Measurements from ENCODE around the gene PATL1. TPM values are rescaled to one million over a fixed set of nuclear protein-coding genes. Genes with fewer than 3 reads are reported as not detected.
"Not testable (repeated sequence)": the region's sequence is repeated elsewhere in the genome, so short reads cannot be mapped to it uniquely, and the experiment has no call there.

The PATL1 gene
- total and polyA plus RNA-seq, 4 donors, result 8.2 to 29.6 (median 16.7) TPM

DNA sequence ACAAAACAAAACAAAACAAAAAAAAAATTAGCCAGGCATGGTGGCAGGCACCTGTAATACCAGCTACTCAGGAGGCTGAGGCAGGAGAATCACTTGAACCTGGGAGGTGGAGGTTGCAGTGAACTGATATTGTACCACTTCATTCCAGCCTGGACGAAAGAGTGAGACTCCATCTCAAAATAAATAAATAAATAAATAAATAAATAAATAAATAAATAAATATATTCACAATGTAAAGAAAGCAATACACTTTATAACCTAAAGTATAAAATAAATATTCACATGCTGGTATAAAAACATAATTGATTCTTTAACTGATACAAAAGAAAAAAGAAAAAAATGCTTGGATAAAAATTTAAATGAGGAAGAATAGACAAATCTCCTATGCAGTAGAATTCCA, 34.7 kb upstream of the PATL1 start:
- H3K4me1 ChIP-seq (ENCODE audit: control insufficient read depth in 1 of 2, insufficient read depth in 2 of 2, low read length in 2 of 2); DNase-seq; H3K9me3 ChIP-seq (ENCODE audit: control insufficient read depth, low read length); H3K27me3 ChIP-seq (ENCODE audit: control insufficient read depth in 1 of 2, insufficient read depth in 2 of 2, low read length in 1 of 2); H3K4me3 ChIP-seq (ENCODE audit: low read length in 2 of 2); H3K36me3 ChIP-seq (ENCODE audit: control insufficient read depth in 1 of 2, insufficient read depth in 2 of 2, low read length in 1 of 2); intact Hi-C loops (cut with DNase I); H3K27ac ChIP-seq (ENCODE audit: low read depth in 1 of 2, low read length in 2 of 2); ATAC-seq (ENCODE audit: low FRiP score): not testable (repeated sequence)
- WGBS, 2 donors, result 82 to 83% methylated on average over 1 of the region's 1 CpG

DNA sequence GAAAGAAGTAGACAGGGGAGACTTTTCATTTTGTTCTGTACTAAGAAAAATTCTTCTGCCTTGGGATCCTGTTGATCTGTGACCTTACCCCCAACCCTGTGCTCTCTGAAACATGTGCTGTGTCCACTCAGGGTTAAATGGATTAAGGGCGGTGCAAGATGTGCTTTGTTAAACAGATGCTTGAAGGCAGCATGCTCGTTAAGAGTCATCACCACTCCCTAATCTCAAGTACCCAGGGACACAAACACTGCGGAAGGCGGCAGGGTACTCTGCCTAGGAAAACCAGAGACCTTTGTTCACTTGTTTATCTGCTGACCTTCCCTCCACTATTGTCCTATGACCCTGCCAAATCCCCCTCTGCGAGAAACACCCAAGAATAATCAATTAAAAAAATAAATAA, 31.3 kb upstream of the PATL1 start:
- H3K36me3 ChIP-seq (ENCODE audit: control insufficient read depth in 1 of 2, insufficient read depth in 2 of 2, low read length in 1 of 2); H3K9me3 ChIP-seq (ENCODE audit: control insufficient read depth, low read length); DNase-seq; H3K4me3 ChIP-seq (ENCODE audit: low read length in 2 of 2); intact Hi-C loops (cut with DNase I); H3K27ac ChIP-seq (ENCODE audit: low read depth in 1 of 2, low read length in 2 of 2); ATAC-seq (ENCODE audit: low FRiP score); H3K4me1 ChIP-seq (ENCODE audit: control insufficient read depth in 1 of 2, insufficient read depth in 2 of 2, low read length in 2 of 2); H3K27me3 ChIP-seq (ENCODE audit: control insufficient read depth in 1 of 2, insufficient read depth in 2 of 2, low read length in 1 of 2): not testable (repeated sequence)
- whole genome bisulfite sequencing, 2 donors, result 77 to 92% methylated on average over 3 to 4 of the region's 5 CpGs

DNA sequence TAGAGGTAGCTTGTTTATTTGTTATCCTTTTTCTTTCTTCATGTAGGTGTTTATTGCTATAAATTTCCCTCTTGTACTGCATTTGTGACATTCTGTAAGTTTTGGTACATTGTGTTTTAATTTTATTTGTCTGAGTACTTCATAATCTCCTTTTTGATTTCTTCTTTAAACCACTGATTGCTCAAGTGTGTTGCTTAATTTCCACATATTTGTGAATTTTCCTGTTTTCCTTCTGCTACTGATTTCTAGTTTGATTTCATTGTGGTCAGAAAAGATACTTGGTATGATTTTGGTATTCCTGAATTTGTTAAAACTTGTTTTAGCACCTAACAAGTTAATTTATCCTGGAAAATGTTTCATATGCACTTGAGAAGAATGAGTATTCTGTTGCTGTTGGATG, 29.7 kb upstream of the PATL1 start:
- DNase-seq, result no peak
- H3K36me3 ChIP-seq (ENCODE audit: control insufficient read depth in 1 of 2, insufficient read depth in 2 of 2, low read length in 1 of 2), result no peaks in the 10 kb centered on the region
- H3K27ac ChIP-seq (ENCODE audit: low read depth in 1 of 2, low read length in 2 of 2), result no peak overlapping the region
- no peak for ATAC-seq (ENCODE audit: low FRiP score)
- H3K4me1 ChIP-seq (ENCODE audit: control insufficient read depth in 1 of 2, insufficient read depth in 2 of 2, low read length in 2 of 2), result no peaks in the 10 kb centered on the region
- intact Hi-C loops (cut with DNase I), result no loop called here
- H3K4me3 ChIP-seq (ENCODE audit: low read length in 2 of 2), result no peak overlapping the region
- peaks cover 0 to 2% of the 10 kb centered on the region in 2 donors for H3K27me3 ChIP-seq (ENCODE audit: control insufficient read depth in 1 of 2, insufficient read depth in 2 of 2, low read length in 1 of 2)
- H3K9me3 ChIP-seq (ENCODE audit: control insufficient read depth, low read length), result no peaks in the 10 kb centered on the region

DNA sequence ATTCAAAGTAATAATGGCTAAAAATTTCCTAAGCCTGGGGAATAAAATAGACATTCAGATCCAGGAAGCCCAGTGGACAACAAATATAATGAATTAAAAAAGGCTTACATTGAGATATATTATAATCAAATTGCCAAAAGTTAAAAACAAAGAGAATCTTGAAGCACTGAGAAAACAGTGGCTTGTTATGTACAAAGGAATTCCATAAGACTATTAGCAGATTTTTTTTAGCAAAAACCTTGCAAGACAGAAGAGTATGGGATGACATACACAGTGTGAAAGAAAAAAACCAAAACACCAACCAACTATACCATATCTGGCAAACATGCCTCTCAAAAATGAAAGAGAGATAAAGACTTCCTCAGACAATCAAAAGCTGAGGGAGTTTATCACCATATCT, 24.1 kb upstream of the PATL1 start:
- Histone ChIP-seq H3K27ac (ENCODE audit: low read depth in 1 of 2, low read length in 2 of 2) (no peak overlapping the region), H3K27me3 (ENCODE audit: control insufficient read depth in 1 of 2, insufficient read depth in 2 of 2, low read length in 1 of 2) (no peaks in the 10 kb centered on the region), H3K4me3 (ENCODE audit: low read length in 2 of 2) (no peak overlapping the region), H3K9me3 (ENCODE audit: control insufficient read depth, low read length) (peaks cover 4% of the 10 kb centered on the region), H3K4me1 (ENCODE audit: control insufficient read depth in 1 of 2, insufficient read depth in 2 of 2, low read length in 2 of 2) (no peaks in the 10 kb centered on the region), H3K36me3 (ENCODE audit: control insufficient read depth in 1 of 2, insufficient read depth in 2 of 2, low read length in 1 of 2) (no peaks in the 10 kb centered on the region)
- ATAC-seq (ENCODE audit: low FRiP score) (no peak), DNase-seq (no peak)
- intact Hi-C loops (cut with DNase I), result no loop called here

DNA sequence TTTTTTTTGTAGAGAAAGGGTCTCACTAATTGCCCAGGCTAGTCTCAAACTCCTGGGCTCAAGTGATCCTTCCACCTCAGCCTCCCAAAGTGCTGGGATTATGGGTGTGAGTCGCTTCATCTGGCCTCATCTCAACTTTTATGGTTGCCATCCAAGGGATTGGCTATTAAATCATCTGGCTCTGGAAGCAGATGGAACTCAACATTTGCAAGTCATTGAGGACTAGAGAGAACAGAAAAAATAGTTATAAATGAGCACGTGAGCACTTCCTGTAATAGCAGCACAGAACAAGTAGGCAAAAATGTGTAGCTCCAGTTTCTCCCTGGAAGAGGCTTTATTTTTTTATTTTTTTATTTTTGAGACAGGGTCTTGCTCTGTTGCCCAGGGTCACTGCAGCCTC, 22.3 kb upstream of the PATL1 start:
- no peak overlapping the region for H3K27ac ChIP-seq (ENCODE audit: low read depth in 1 of 2, low read length in 2 of 2)
- intact Hi-C loops (cut with DNase I), result no loop called here
- H3K4me3 ChIP-seq (ENCODE audit: low read length in 2 of 2), result no peak overlapping the region
- no peaks in the 10 kb centered on the region for H3K36me3 ChIP-seq (ENCODE audit: control insufficient read depth in 1 of 2, insufficient read depth in 2 of 2, low read length in 1 of 2)
- no peaks in the 10 kb centered on the region for H3K4me1 ChIP-seq (ENCODE audit: control insufficient read depth in 1 of 2, insufficient read depth in 2 of 2, low read length in 2 of 2)
- no peak for DNase-seq
- H3K27me3 ChIP-seq (ENCODE audit: control insufficient read depth in 1 of 2, insufficient read depth in 2 of 2, low read length in 1 of 2), result no peaks in the 10 kb centered on the region
- ATAC-seq (ENCODE audit: low FRiP score), result no peak
- peaks cover 4% of the 10 kb centered on the region for H3K9me3 ChIP-seq (ENCODE audit: control insufficient read depth, low read length)
- WGBS, 2 donors, result 64 to 71% methylated on average over 2 of the region's 2 CpGs

DNA sequence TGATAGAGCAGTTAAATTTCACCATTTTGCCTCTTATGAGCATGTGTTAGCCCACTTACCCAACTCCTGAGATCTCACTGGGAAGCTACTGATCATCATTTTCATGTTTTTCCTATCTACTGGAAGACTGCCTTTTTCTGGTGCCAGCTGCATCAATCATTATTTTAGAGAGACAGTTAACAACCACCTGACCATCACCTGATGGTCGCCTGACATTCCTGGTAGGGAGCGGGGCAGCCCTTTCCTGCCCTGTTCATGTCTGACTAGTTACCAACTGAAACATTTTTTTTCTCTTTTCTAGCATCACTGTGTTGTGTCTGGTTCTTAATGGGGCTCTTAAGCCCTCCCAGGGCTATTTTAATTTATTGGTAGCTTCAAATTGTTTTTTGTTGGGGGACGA, 20.2 kb upstream of the PATL1 start:
- 66 to 74% methylated on average over 3 of the region's 3 CpGs for WGBS, 2 donors
- DNase-seq (no peak), ATAC-seq (ENCODE audit: low FRiP score) (no peak)
- Histone ChIP-seq H3K9me3 (ENCODE audit: control insufficient read depth, low read length) (peaks cover 4% of the 10 kb centered on the region), H3K27me3 (ENCODE audit: control insufficient read depth in 1 of 2, insufficient read depth in 2 of 2, low read length in 1 of 2) (no peaks in the 10 kb centered on the region), H3K4me1 (ENCODE audit: control insufficient read depth in 1 of 2, insufficient read depth in 2 of 2, low read length in 2 of 2) (no peaks in the 10 kb centered on the region), H3K27ac (ENCODE audit: low read depth in 1 of 2, low read length in 2 of 2) (no peak overlapping the region), H3K4me3 (ENCODE audit: low read length in 2 of 2) (no peak overlapping the region), H3K36me3 (ENCODE audit: control insufficient read depth in 1 of 2, insufficient read depth in 2 of 2, low read length in 1 of 2) (no peaks in the 10 kb centered on the region)
- intact Hi-C loops (cut with DNase I), result no loop called here

DNA sequence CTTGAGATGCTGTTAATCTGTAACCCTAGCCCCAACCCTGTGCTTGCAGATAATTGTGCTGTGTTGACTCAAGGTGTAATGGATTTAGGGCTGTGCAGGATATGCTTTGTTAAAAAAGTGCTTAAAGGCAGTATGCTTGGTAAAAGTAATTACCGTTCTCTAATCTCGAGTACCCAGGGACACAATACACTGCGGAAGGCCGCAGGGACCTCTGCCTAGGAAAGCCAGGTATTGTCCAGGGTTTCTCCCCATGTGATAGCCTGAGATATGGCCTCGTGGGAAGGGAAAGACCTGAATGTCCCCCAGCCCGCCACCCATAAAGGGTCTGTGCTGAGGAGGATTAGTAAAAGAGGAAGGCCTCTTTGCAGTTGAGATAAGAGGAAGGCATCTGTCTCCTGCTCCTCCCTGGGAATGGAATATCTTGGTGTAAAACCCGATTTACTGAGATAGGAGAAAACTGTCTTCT, 12.5 kb upstream of the PATL1 start:
- H3K27ac ChIP-seq (ENCODE audit: low read depth in 1 of 2, low read length in 2 of 2); H3K27me3 ChIP-seq (ENCODE audit: control insufficient read depth in 1 of 2, insufficient read depth in 2 of 2, low read length in 1 of 2); H3K9me3 ChIP-seq (ENCODE audit: control insufficient read depth, low read length); ATAC-seq (ENCODE audit: low FRiP score); DNase-seq; H3K4me3 ChIP-seq (ENCODE audit: low read length in 2 of 2); H3K36me3 ChIP-seq (ENCODE audit: control insufficient read depth in 1 of 2, insufficient read depth in 2 of 2, low read length in 1 of 2); H3K4me1 ChIP-seq (ENCODE audit: control insufficient read depth in 1 of 2, insufficient read depth in 2 of 2, low read length in 2 of 2): not testable (repeated sequence)
- WGBS, 2 donors, result 82 to 90% methylated on average over 7 of the region's 7 CpGs
- intact Hi-C loops (cut with DNase I), result loop anchor here in 1 of 2 donors (5.0 kb wide), 1 partner anchor 144 kb away; no protein-coding TSS in a partner anchor

DNA sequence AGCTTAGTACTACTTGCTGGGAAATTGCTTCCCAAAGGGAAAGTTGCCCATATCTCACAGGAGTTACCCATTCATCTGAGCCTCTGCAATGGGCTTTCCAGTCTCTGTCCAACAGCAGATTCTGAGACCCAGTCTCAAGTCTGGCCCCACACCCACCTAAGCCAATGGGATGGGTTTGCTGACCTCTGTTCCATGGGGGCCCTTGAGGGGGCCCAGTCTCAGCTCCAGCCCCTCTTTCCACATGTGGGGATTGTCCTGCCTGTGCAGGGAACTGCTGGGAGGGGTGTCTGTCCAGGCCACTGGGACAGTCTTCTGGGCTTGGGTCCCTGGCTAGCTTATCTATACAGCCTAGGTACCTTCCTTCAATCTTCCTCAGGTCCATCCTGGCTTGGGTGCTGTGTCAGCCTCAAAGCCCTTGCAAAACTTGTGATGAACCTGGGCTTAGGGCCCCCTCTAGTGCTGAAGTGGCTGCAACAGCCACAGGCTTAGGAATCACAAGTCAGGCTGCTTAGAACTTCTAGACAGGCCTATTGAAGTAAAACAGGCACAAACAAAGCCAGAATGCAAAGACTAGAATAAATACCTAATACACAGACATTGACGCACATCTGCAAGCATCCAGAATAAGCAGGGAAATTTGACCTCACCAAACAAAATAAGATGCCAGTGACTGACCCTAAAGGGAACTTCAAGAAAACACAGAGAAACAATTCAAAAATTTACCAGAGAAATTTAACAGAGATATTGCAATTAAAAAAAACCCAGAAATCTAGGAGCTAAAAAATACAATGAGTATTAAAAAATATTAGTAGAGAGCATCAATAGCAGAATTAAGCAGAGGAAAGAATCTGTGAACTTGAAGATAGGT, 11.7 kb upstream of the PATL1 start:
- peak; percentile 82 for ATAC-seq (ENCODE audit: low FRiP score)
- H3K4me3 ChIP-seq (ENCODE audit: low read length in 2 of 2), result no peak overlapping the region
- peak in 1 of 2 donors; percentile 75 for DNase-seq
- H3K4me1 ChIP-seq (ENCODE audit: control insufficient read depth in 1 of 2, insufficient read depth in 2 of 2, low read length in 2 of 2), result no peaks in the 10 kb centered on the region
- H3K9me3 ChIP-seq (ENCODE audit: control insufficient read depth, low read length), result no peaks in the 10 kb centered on the region
- no peak overlapping the region for H3K27ac ChIP-seq (ENCODE audit: low read depth in 1 of 2, low read length in 2 of 2)
- H3K36me3 ChIP-seq (ENCODE audit: control insufficient read depth in 1 of 2, insufficient read depth in 2 of 2, low read length in 1 of 2), result no peaks in the 10 kb centered on the region
- WGBS, 2 donors, result 50 to 53% methylated on average over 1 of the region's 1 CpG
- intact Hi-C loops (cut with DNase I), result loop anchor here in 1 of 2 donors (5.0 kb wide), 1 partner anchor 143 kb away; no protein-coding TSS in a partner anchor
- H3K27me3 ChIP-seq (ENCODE audit: control insufficient read depth in 1 of 2, insufficient read depth in 2 of 2, low read length in 1 of 2), result no peaks in the 10 kb centered on the region

DNA sequence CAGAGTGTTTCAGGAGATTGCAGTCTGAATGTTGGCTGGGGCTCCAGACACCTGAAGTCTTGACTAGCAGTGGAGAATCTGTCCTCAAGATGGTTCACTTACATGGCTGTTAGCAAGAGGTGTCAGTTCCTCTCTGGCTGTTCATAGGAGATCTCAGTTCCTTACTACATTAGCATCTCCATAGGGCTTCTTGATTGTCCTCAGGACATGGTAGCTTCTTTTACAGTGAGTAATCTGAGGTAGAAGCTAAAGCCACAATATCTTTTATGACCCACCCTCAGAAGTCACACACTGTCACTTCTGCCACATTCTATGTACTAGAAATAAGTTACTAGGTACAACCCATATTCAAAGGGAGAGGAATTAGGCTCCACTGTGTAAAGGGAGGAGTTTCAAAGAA, 10.5 kb upstream of the PATL1 start:
- no peak for DNase-seq
- Histone ChIP-seq H3K27ac (ENCODE audit: low read depth in 1 of 2, low read length in 2 of 2) (no peak overlapping the region), H3K4me1 (ENCODE audit: control insufficient read depth in 1 of 2, insufficient read depth in 2 of 2, low read length in 2 of 2) (no peaks in the 10 kb centered on the region), H3K36me3 (ENCODE audit: control insufficient read depth in 1 of 2, insufficient read depth in 2 of 2, low read length in 1 of 2) (no peaks in the 10 kb centered on the region), H3K9me3 (ENCODE audit: control insufficient read depth, low read length) (no peaks in the 10 kb centered on the region), H3K4me3 (ENCODE audit: low read length in 2 of 2) (no peak overlapping the region), H3K27me3 (ENCODE audit: control insufficient read depth in 1 of 2, insufficient read depth in 2 of 2, low read length in 1 of 2) (no peaks in the 10 kb centered on the region)
- no peak for ATAC-seq (ENCODE audit: low FRiP score)
- intact Hi-C loops (cut with DNase I), result loop anchor here in 1 of 2 donors (5.0 kb wide), 1 partner anchor 137 kb away; no protein-coding TSS in a partner anchor
